Effector CD8-positive, alpha-beta T cell (primary cell): ENCODE results near the gene GUCY1A2.
"Not testable (repeated sequence)": the region's sequence is repeated elsewhere in the genome, so short reads cannot be mapped to it uniquely, and the experiment has no call there.

Experiments
- DNase-seq: peaks from one replicate; lab custom pipeline; 2025; lab: John Stamatoyannopoulos, UW

The GUCY1A2 gene

GRCh38 chr11:106834567-106834966 lies 183.7 kb downstream of the GUCY1A2 start:
- no peak for DNase-seq

GRCh38 chr11:106828976-106829375 lies 189.3 kb downstream of the GUCY1A2 start:
- no peak for DNase-seq

- DNase-seq: no peak
These were observed 189.7 kb downstream of the GUCY1A2 start for GRCh38 chr11:106828576-106828975.

GRCh38 chr11:106827687-106828086 lies 190.6 kb downstream of the GUCY1A2 start:
- no peak for DNase-seq

- not testable (repeated sequence) for DNase-seq
These were observed 191.7 kb downstream of the GUCY1A2 start for GRCh38 chr11:106826558-106826957.

- no peak for DNase-seq
These were observed 196.4 kb downstream of the GUCY1A2 start for GRCh38 chr11:106821826-106822225.

GRCh38 chr11:106821291-106821690 lies 197.0 kb downstream of the GUCY1A2 start:
- DNase-seq: no peak

- DNase-seq: no peak
These were observed 199.8 kb downstream of the GUCY1A2 start for GRCh38 chr11:106818443-106818842.

GRCh38 chr11:106815209-106815608 lies 203.1 kb downstream of the GUCY1A2 start:
- DNase-seq: no peak

GRCh38 chr11:106813806-106814205 lies 204.5 kb downstream of the GUCY1A2 start:
- DNase-seq: no peak

- DNase-seq: no peak
These were observed 224.2 kb downstream of the GUCY1A2 start for GRCh38 chr11:106794058-106794457.

- no peak for DNase-seq
These were observed 228.9 kb downstream of the GUCY1A2 start for GRCh38 chr11:106789406-106789805.

GRCh38 chr11:106787454-106787853 lies 230.8 kb downstream of the GUCY1A2 start:
- no peak for DNase-seq

GRCh38 chr11:106785913-106786650 lies 232.2 kb downstream of the GUCY1A2 start:
- no peak for DNase-seq

GRCh38 chr11:106777302-106777701 lies 241.0 kb downstream of the GUCY1A2 start:
- DNase-seq: not testable (repeated sequence)

GRCh38 chr11:106770489-106771085 lies 247.7 kb downstream of the GUCY1A2 start:
- DNase-seq: no peak

GRCh38 chr11:106765469-106766258 lies 252.6 kb downstream of the GUCY1A2 start:
- no peak for DNase-seq

- no peak for DNase-seq
These were observed 254.8 kb downstream of the GUCY1A2 start for GRCh38 chr11:106763501-106763900.

GRCh38 chr11:106761745-106762144 lies 256.5 kb downstream of the GUCY1A2 start:
- DNase-seq: no peak

GRCh38 chr11:106761240-106761639 lies 257.0 kb downstream of the GUCY1A2 start:
- no peak for DNase-seq

GRCh38 chr11:106748059-106748458 lies 270.2 kb downstream of the GUCY1A2 start:
- no peak for DNase-seq

- DNase-seq: no peak
These were observed 272.3 kb downstream of the GUCY1A2 start for GRCh38 chr11:106745941-106746340.

- DNase-seq: no peak
These were observed 284.6 kb downstream of the GUCY1A2 start for GRCh38 chr11:106733635-106734034.
